HG03139 (cell line): ENCODE results near the gene ADD1.

ENCODE experiments used
- ATAC-seq: cut with Tn5 transposase; IDR thresholded peaks from one replicate; pipeline ENCODE4 v1.9.1; 2021; ENCODE audit not compliant: unreplicated experiment

Gene ADD1

GRCh38 chr4:2805712-2806389 lies 37.8 kb upstream of the ADD1 start:
- no peak for ATAC-seq

DNA sequence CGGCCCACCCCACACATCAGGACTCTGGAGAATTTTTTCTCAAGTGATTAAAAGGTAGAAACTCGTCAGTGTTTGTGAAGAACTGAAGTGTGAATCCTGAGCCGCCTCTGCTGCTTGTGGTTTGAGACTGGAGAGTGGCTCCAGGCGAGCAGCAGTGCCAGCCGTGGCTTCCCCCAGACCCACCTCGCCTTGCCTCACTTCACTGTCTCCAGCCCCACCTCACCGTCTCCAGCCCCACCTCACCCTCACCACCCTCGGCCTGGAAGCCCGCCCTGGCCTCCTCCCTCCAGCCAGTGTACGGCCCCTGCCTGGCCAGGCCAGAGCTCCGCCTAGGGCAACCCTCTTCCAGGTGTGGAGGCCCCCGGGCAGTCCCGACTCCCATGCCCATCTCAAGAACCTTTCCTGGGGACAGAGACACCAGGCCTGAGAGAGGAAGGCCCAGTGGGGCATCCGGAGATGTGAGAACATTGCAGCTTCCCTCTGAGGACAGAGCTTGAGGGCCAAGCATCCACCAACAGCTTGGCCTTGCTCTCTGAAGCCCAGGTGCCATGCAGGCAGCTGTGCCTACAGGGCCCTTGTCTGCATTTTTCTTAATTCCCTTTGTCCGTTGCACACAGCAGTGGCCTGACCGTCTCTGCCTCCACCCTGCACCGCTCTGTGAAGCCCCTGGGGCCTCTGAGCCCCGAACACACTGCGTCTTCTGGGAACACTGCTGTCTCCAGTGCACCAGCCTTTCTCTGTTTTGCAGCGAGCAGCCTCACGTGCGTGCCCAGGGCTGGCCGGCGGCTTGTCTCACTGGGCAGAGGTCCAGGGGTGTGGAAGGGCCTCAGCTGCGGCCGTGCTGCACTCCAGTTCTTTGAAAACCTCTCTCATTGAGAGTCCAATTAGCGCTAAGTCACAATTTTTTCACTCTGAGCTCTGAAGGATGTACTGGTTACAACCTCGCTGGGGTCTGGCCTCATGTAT lies 37.0 kb upstream of the ADD1 start:
- ATAC-seq = no peak

GRCh38 chr4:2807571-2807970 lies 36.1 kb upstream of the ADD1 start:
- ATAC-seq = no peak

DNA sequence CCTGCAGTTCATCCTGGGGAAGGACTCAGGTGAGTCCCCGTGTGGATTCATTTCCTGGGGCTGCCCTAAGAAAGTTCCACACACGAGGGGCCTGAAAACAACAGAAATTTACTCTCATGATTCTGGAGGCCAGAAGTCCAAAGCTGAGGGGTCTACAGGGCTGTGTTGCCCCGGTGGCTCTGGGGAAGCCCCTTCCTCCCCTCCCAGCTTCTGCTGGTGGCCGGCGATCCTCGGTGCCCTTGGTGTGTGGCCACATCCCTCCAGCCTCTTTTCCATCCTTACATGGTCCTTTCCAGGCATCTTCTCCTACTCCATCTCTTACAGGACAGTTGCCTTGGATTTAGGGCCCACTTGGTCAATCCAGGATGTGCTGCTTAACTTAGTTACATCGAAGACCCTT lies 35.6 kb upstream of the ADD1 start:
- ATAC-seq = no peak

DNA sequence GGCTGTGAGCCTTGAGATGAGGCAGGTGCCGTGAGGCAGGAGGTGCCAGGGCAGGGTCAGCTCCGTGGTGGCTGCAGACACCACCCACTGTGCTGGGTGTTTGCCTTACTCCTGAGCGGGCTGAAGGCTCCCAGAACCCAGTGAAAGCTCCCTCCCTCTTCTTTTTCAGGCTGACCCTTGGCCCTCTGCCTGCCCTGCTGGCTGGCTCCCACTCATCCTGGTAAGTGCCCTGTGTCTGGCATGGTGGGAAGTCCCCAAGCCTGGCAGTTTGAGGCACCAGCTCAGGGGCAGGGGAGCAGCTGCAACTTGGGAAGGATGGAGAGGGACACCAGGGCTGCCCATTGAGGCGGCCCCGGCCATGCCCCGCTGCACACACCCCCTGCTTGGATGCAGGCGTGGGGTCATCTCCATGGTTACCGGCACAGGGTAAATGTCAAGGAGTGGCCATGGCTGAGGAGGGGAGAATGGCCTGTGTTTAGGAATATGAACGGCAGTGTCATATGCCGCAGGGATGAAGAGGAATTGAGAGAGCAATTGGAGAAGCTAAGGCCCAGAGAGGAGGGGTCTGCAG lies 33.9 kb upstream of the ADD1 start:
- no peak for ATAC-seq

DNA sequence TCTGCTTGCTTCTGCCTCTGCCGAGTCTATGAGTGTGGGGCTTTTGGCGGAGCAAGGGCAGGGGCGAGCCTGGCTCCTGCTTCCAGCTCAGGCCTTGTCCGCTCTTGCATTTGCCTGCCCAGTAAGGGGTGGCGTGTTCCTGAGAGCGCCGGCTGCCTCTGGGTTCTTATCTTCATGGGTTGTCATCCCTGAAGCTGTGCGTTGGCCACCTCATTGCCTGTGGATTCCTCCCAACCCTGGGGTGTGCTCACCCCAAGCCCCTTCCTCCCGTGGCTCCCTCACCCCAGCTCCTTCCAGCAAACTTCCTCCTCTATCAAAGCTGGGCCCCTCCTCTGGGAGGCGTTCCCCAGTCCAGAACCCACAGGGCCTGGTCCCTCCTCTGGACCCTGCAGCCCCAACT lies 33.3 kb upstream of the ADD1 start:
- ATAC-seq = no peak

GRCh38 chr4:2811830-2812611 lies 31.6 kb upstream of the ADD1 start:
- ATAC-seq = peak; percentile 64

GRCh38 chr4:2812612-2813354 lies 30.9 kb upstream of the ADD1 start:
- no peak for ATAC-seq

DNA sequence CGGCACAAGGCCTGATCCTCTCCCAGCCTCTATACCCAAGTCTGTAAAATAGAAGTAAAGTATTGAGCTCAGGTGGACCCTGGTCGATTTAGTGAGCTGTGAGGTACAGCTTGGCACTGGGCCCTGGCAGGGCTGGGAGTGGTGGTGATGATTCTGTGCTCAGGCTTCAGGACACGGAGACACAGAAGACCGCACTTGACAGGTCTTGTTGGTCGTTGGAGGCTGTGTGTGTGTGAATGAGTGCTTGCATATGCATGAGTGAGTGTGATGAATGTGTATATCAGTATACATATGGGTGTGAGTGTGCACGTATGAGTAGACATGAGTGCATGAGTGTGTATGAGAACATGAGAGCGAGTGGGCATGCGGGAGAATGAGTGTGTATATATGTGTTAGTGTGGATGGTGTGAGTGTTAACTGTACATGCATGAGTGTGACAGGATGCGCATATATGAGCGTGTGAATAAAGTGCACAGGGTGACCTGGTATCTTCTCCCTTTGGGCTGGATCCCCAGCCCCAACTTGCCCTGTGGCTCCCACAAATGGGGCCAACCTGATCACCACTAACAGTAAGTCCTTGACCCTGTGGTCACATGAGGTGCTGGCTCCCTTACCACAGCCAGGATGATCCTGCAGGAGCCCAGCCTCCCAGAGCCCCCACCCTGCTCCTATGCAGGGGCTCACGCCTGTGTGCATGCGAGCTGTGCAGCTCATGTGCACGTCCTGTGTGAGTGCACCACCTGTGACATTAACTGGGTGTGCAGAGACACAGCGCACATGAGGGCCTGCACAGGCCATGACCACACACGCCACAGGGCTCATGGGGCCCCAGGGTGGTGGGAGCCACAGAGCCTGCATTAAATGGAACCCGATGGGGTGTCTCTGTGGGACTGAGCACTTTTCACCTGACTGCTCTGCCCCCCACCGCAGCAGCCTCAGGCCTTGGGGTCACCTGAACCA lies 29.9 kb upstream of the ADD1 start:
- no peak for ATAC-seq

GRCh38 chr4:2814627-2815270 lies 28.9 kb upstream of the ADD1 start:
- no peak for ATAC-seq

DNA sequence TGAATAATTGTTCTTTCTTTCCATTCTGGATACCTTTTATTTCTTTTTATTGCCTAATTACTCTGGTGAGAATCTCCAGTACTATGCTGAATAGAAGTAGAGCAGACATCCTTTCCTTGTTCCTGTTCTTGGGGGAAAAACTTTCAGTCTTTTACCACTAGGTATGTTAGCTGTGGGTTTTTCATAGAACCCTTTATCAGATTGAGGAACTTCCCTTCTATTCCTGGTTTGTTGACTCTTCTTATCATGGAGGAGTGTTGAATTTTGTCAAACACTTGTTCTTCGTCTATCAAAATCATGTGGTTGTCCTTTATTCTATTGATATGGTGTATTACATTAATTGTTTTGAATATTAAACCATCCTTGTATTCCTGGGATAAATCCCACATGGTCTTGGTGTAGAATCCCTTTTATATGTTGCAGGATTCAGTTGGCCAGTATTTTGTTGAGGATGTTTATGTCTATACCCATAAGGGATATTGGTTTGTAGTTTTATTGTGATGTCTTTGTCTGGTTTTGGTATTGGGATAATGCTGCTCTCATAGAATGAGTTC lies 27.2 kb upstream of the ADD1 start:
- ATAC-seq = no peak

DNA sequence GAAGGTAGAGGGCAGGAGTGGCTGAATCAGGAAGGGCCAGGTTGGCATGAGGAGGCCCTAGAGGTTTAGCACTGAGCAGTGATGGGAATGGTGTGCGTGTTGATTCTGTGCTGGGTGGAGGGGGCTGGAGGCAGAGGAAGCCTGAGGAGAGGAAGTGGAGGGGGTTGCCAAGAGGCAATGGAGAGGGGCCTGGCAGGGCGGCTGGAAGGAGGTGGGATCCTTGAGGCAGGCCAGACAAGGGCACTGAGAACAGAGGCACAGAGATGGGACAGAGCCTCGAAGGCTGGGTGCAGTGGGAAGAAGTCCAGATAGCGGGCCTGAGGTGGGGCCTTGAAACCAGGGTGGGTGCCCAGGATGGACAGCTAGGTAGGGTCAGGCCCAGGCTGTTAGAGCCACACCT lies 26.5 kb upstream of the ADD1 start:
- no peak for ATAC-seq

DNA sequence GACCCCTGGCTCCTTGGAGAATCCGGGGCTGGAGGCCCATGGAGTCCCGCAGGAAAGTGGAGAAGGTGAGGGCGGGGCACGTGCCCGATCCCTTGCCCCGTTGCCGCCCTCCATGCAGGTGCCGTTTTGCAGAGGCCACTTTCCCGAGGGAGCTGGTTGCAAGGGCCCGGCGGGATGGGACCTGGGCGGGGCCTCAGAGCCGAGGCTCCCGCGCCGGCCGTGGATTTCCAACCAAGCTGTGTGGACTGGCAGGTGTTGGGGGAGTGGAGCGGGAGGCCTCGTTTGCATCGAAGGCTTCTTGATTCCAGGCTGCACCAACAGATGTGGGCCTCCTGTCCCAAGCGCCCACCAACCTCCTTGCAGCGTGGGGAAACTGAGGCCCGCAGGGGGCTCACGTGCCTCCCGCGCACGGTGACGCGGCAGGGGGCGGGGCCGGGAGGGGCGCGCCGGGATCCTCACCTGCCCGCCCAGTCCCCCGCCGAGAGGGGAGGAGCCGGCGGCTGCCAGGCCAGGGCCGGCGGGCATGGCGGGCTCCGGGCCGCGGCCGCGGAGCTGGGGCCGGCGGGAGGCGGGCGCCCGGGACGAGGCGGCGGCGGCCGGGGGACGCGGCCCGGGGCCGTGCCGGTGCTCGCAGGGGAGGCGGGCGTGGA lies 25.8 kb upstream of the ADD1 start:
- ATAC-seq = no peak

GRCh38 chr4:2818351-2818939 lies 25.2 kb upstream of the ADD1 start:
- no peak for ATAC-seq

DNA sequence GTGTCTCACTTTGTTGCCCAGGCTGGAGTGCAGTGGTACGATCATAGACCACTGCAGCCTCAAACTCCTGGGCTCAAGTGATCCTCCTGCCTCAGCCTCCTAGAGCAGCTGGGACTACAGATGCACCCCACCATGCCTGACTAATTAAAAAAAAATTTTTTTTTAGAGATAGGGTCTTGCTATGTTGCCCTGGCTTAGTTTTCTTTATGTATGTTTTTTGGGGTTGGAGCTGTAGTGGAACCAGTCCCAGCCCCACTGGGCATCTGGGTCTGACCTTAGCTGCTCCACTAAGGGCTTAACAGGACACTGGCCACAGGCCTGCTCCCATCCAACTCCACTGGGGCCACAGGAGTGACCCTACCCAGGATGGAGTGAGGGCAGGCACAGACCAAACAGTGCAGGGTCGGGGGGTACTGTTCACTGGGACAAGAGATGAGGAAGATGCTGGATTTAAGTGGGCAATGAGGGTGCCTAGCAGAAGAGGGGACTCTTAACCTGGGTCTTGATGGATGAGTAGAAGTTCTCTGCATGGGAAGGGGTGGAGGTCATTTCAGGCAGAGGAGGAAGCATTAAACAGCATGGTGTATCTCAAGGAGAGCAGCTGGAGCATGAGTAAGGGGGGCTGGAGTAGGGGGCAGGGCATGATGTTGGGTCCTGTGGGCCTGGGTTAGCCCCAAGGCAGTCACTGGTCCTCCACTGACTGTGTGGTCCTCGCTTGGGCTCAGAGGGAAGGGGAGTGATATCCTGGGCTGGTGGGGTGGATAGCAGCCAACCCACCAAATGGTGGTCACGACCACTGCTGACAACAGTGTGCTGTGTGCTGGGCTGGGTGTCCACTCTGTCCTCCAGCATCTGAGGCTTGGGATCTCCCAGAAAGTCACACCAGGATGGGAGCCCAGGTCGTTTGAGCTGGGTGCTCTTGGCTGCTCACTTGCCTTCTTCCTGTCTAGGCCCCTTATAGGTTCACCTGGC lies 24.1 kb upstream of the ADD1 start:
- ATAC-seq = no peak

GRCh38 chr4:2820216-2820982 lies 23.2 kb upstream of the ADD1 start:
- ATAC-seq = no peak
